GM18861 (cell line): ENCODE data around the gene P2RX6.
"Not testable (repeated sequence)": the region's sequence is repeated elsewhere in the genome, so short reads cannot be mapped to it uniquely, and the experiment has no call there.

Source experiments
- ATAC-seq: cut with Tn5 transposase; IDR thresholded peaks from one replicate; pipeline ENCODE4 v1.9.1; 2021; ENCODE audit not compliant: unreplicated experiment

Gene P2RX6

GRCh38 chr22:21030621-21031544, 15.9 kb downstream of the P2RX6 start:
- no peak for ATAC-seq

- no peak for ATAC-seq
Observed at GRCh38 chr22:21031545-21032036, 16.6 kb downstream of the P2RX6 start.

GRCh38 chr22:21032037-21032867, 17.3 kb downstream of the P2RX6 start, which contains the start of gene SLC7A4:
Gene SLC7A4, minus strand, starts transcription at chr22:21032561. Its CDS starts 749 bp downstream, at chr22:21031812.
- no peak for ATAC-seq

GRCh38 chr22:21032868-21033688, 18.1 kb downstream of the P2RX6 start:
- no peak for ATAC-seq

GRCh38 chr22:21033895-21034294, 18.9 kb downstream of the P2RX6 start:
- ATAC-seq: no peak

- ATAC-seq: no peak
Observed at GRCh38 chr22:21034989-21035388, 20.0 kb downstream of the P2RX6 start.

GRCh38 chr22:21038405-21038804, 23.4 kb downstream of the P2RX6 start:
- no peak for ATAC-seq

- not testable (repeated sequence) for ATAC-seq
Observed at GRCh38 chr22:21039158-21039557, 24.2 kb downstream of the P2RX6 start.

- ATAC-seq: no peak
Observed at GRCh38 chr22:21041937-21042336, 27.0 kb downstream of the P2RX6 start.

- ATAC-seq: no peak
Observed at GRCh38 chr22:21042978-21043859, 28.3 kb downstream of the P2RX6 start.

- no peak for ATAC-seq
Observed at GRCh38 chr22:21043860-21044535, 29.0 kb downstream of the P2RX6 start.

GRCh38 chr22:21044931-21045584, 30.1 kb downstream of the P2RX6 start:
- no peak for ATAC-seq

- no peak for ATAC-seq
Observed at GRCh38 chr22:21045585-21046294, 30.8 kb downstream of the P2RX6 start, which contains the start of gene LRRC74B. Gene LRRC74B, plus strand, starts transcription at chr22:21045946. Its CDS starts 41 bp downstream, at chr22:21045987.

GRCh38 chr22:21047035-21047661, 32.2 kb downstream of the P2RX6 start:
- no peak for ATAC-seq

GRCh38 chr22:21047730-21048129, 32.8 kb downstream of the P2RX6 start:
- ATAC-seq: no peak

GRCh38 chr22:21048448-21048847, 33.5 kb downstream of the P2RX6 start:
- ATAC-seq: not testable (repeated sequence)

- ATAC-seq: not testable (repeated sequence)
Observed at GRCh38 chr22:21048965-21049364, 34.0 kb downstream of the P2RX6 start.
